Measurements from ENCODE around the gene INSM1. TPM values are rescaled to one million over a fixed set of nuclear protein-coding genes. Genes with fewer than 3 reads are reported as not detected.

The INSM1 gene
- total RNA-seq, 4 donors from 2014 or later, result not detected

- TF ChIP-seq POLR2A (IDR thresholded peaks at IDR 0.05), result no peak
- no peak for TF ChIP-seq CTCF (IDR thresholded peaks at IDR 0.05 in 4 of 5, conservative IDR thresholded peaks at IDR 0.05 in 1 of 5)
- no peak for ATAC-seq
- no peaks in the 10 kb centered on the region for H3K4me1 ChIP-seq
- no peak for DNase-seq
- intact Hi-C loops (cut with DNase I; ENCODE audit: low total_unique reads) (no loop called here), in situ Hi-C loops (cut with MboI; ENCODE audit: low sequenced_read_pairs in 4 of 4) (no loop called here)
- no peaks in the 10 kb centered on the region for H3K36me3 ChIP-seq
- no peak overlapping the region for H3K4me3 ChIP-seq
- no peak overlapping the region for H3K27ac ChIP-seq
- no peaks in the 10 kb centered on the region for H3K9me3 ChIP-seq
- H3K27me3 ChIP-seq, result no peaks in the 10 kb centered on the region
Measured at GRCh38 chr20:20322912-20323311, 45.0 kb upstream of the INSM1 start.

GRCh38 chr20:20327746-20328145 lies 40.2 kb upstream of the INSM1 start:
- no peak for ATAC-seq
- no peak for TF ChIP-seq CTCF (IDR thresholded peaks at IDR 0.05 in 4 of 5, conservative IDR thresholded peaks at IDR 0.05 in 1 of 5)
- TF ChIP-seq POLR2A (IDR thresholded peaks at IDR 0.05), result no peak
- intact Hi-C loops (cut with DNase I; ENCODE audit: low total_unique reads), result no loop called here

GRCh38 chr20:20329564-20329963 lies 38.3 kb upstream of the INSM1 start:
- H3K27me3 ChIP-seq, result no peaks in the 10 kb centered on the region
- in situ Hi-C loops (cut with MboI; ENCODE audit: low sequenced_read_pairs in 4 of 4), result no loop called here
- no peak overlapping the region for H3K4me3 ChIP-seq
- ATAC-seq (no peak), DNase-seq (no peak)
- no peaks in the 10 kb centered on the region for H3K36me3 ChIP-seq
- TF ChIP-seq CTCF (IDR thresholded peaks at IDR 0.05 in 4 of 5, conservative IDR thresholded peaks at IDR 0.05 in 1 of 5) (no peak), POLR2A (IDR thresholded peaks at IDR 0.05) (no peak)
- no peaks in the 10 kb centered on the region for H3K4me1 ChIP-seq
- no peaks in the 10 kb centered on the region for H3K9me3 ChIP-seq
- H3K27ac ChIP-seq, result no peak overlapping the region
- intact Hi-C loops (cut with DNase I; ENCODE audit: low total_unique reads), result no loop called here

More at GRCh38 chr20:20327746-20328145, 40.2 kb upstream of the INSM1 start:
- Histone ChIP-seq H3K27me3 (no peaks in the 10 kb centered on the region), H3K4me3 (no peak overlapping the region), H3K27ac (no peak overlapping the region), H3K9me3 (no peaks in the 10 kb centered on the region), H3K4me1 (no peaks in the 10 kb centered on the region), H3K36me3 (no peaks in the 10 kb centered on the region)
- in situ Hi-C loops (cut with MboI; ENCODE audit: low sequenced_read_pairs in 4 of 4), result no loop called here
- DNase-seq, result no peak

- no peak overlapping the region for H3K27ac ChIP-seq
- H3K4me1 ChIP-seq, result no peaks in the 10 kb centered on the region
- H3K9me3 ChIP-seq, result no peaks in the 10 kb centered on the region
- DNase-seq (no peak), ATAC-seq (no peak)
- intact Hi-C loops (cut with DNase I; ENCODE audit: low total_unique reads) (no loop called here), in situ Hi-C loops (cut with MboI; ENCODE audit: low sequenced_read_pairs in 4 of 4) (no loop called here)
- H3K4me3 ChIP-seq, result no peak overlapping the region
- no peaks in the 10 kb centered on the region for H3K36me3 ChIP-seq
- no peaks in the 10 kb centered on the region for H3K27me3 ChIP-seq
- no peak for TF ChIP-seq POLR2A (IDR thresholded peaks at IDR 0.05)
- TF ChIP-seq CTCF (IDR thresholded peaks at IDR 0.05 in 4 of 5, conservative IDR thresholded peaks at IDR 0.05 in 1 of 5), result no peak
Measured at GRCh38 chr20:20331156-20331555, 36.7 kb upstream of the INSM1 start.

GRCh38 chr20:20331817-20332216 lies 36.1 kb upstream of the INSM1 start:
- Histone ChIP-seq H3K4me1 (no peaks in the 10 kb centered on the region), H3K27me3 (no peaks in the 10 kb centered on the region), H3K4me3 (no peak overlapping the region), H3K27ac (no peak overlapping the region), H3K36me3 (no peaks in the 10 kb centered on the region), H3K9me3 (no peaks in the 10 kb centered on the region)
- DNase-seq, result no peak
- intact Hi-C loops (cut with DNase I; ENCODE audit: low total_unique reads) (no loop called here), in situ Hi-C loops (cut with MboI; ENCODE audit: low sequenced_read_pairs in 4 of 4) (no loop called here)
- no peak for ATAC-seq
- no peak for TF ChIP-seq CTCF (IDR thresholded peaks at IDR 0.05 in 4 of 5, conservative IDR thresholded peaks at IDR 0.05 in 1 of 5)
- TF ChIP-seq POLR2A (IDR thresholded peaks at IDR 0.05), result no peak

Measured in gastrocnemius medialis (tissue), 4 donors.